IPS-11a (cell line): ENCODE data around the gene PCDHB6.
"Not testable (repeated sequence)": the region's sequence is repeated elsewhere in the genome, so short reads cannot be mapped to it uniquely, and the experiment has no call there.

Experiments
- H3K4me3 ChIP-seq: one replicate; pipeline ENCODE4 v1.5.1; 2013; ENCODE audit warnings: low read depth, low read length, control low read depth

Gene PCDHB6

GRCh38 chr5:141149812-141150211 is at the start of gene PCDHB6:
TSS of gene PCDHB6 (plus strand) at chr5:141150057. CDS start at chr5:141150258, 201 bp downstream.
- H3K4me3 ChIP-seq, result no peak within 1 kb of the TSS

GRCh38 chr5:141100243-141100805 is 49.5 kb upstream of the PCDHB6 start, which contains the start of gene PCDHB3:
TSS of gene PCDHB3 (plus strand) at chr5:141100473. CDS start at chr5:141100650, 177 bp downstream.
- H3K4me3 ChIP-seq, result peak within 1 kb of the TSS; percentile 50

GRCh38 chr5:141101059-141101458 is 48.8 kb upstream of the PCDHB6 start:
- peak overlapping the region; percentile 50 for H3K4me3 ChIP-seq

- H3K4me3 ChIP-seq, result not testable (repeated sequence)
These were observed 47.8 kb upstream of the PCDHB6 start for GRCh38 chr5:141102070-141102469.

GRCh38 chr5:141102471-141102870 is 47.4 kb upstream of the PCDHB6 start:
- H3K4me3 ChIP-seq, result not testable (repeated sequence)

GRCh38 chr5:141105350-141105749 is 44.5 kb upstream of the PCDHB6 start:
- H3K4me3 ChIP-seq, result no peak overlapping the region

- no peak overlapping the region for H3K4me3 ChIP-seq
These were observed 30.6 kb upstream of the PCDHB6 start for GRCh38 chr5:141119250-141119649.

GRCh38 chr5:141121563-141121962 is 28.3 kb upstream of the PCDHB6 start, which contains the start of gene PCDHB4:
TSS of gene PCDHB4 (plus strand) at chr5:141121818. CDS start at chr5:141121999, 181 bp downstream.
- H3K4me3 ChIP-seq, result no peak within 1 kb of the TSS

- H3K4me3 ChIP-seq, result no peak overlapping the region
These were observed 27.9 kb upstream of the PCDHB6 start for GRCh38 chr5:141121985-141122384.

- H3K4me3 ChIP-seq, result not testable (repeated sequence)
These were observed 26.3 kb upstream of the PCDHB6 start for GRCh38 chr5:141123396-141124135.

GRCh38 chr5:141127305-141127704 is 22.6 kb upstream of the PCDHB6 start:
- no peak overlapping the region for H3K4me3 ChIP-seq

- peak within 1 kb of the TSS; percentile 57 for H3K4me3 ChIP-seq
These were observed 14.7 kb upstream of the PCDHB6 start, which contains the start of gene PCDHB5 for GRCh38 chr5:141135030-141135717. TSS of gene PCDHB5 (plus strand) at chr5:141135206. CDS start at chr5:141135435, 229 bp downstream.

GRCh38 chr5:141135718-141136266 is 14.1 kb upstream of the PCDHB6 start:
- peak overlapping the region; percentile 57 for H3K4me3 ChIP-seq

- not testable (repeated sequence) for H3K4me3 ChIP-seq
These were observed 12.5 kb upstream of the PCDHB6 start for GRCh38 chr5:141137346-141137745.

- no peak overlapping the region for H3K4me3 ChIP-seq
These were observed 551 bp downstream of the PCDHB6 start for GRCh38 chr5:141150224-141150992.

- no peak overlapping the region for H3K4me3 ChIP-seq
These were observed 1.1 kb downstream of the PCDHB6 start for GRCh38 chr5:141150993-141151325.

- H3K4me3 ChIP-seq, result not testable (repeated sequence)
These were observed 1.8 kb downstream of the PCDHB6 start for GRCh38 chr5:141151632-141152031.

- not testable (repeated sequence) for H3K4me3 ChIP-seq
These were observed 2.2 kb downstream of the PCDHB6 start for GRCh38 chr5:141152096-141152495.

GRCh38 chr5:141155540-141156374 is 5.9 kb downstream of the PCDHB6 start:
- H3K4me3 ChIP-seq, result peak overlapping the region; percentile 36

- H3K4me3 ChIP-seq, result not testable (repeated sequence)
These were observed 7.5 kb downstream of the PCDHB6 start for GRCh38 chr5:141157356-141157755.
